NCI-H2196 (cell line): Measurements from ENCODE around the gene U2SURP.
"Not testable (repeated sequence)": the region's sequence is repeated elsewhere in the genome, so short reads cannot be mapped to it uniquely, and the experiment has no call there.

Experiments used
- DNase-seq: peaks from one replicate; lab custom pipeline; 2025; ENCODE audit not compliant: unreplicated experiment; lab: John Stamatoyannopoulos, UW

Gene U2SURP

GRCh38 chr3:143068059-143068458, 66.7 kb downstream of the U2SURP start:
- no peak for DNase-seq

DNA sequence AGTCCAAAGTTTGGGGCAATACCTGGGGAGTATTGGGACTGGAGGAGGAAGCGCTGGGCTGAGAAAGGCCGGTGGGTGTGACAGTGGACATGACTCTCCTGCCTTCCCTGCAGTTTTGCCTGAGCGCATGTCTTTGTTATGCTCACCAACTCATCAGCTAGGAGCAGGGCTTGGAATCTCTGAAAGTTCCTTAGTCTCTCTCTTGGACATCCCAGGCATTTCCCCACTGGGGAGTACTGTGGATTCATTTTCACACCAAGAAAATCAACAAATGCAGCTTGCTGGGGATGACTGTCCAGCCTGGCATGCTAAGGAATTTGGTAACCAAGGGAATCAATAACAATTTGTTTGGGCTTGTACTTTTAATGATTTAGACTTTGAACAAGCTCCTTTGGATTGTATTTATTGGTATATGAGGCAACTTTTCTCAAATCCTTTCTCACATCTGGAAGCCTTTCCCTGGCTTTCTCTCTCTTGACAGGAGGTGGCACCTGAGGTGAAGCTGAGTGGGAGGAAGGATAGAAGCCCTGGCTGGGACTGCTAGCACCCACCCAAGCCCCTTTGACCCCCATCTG, 69.7 kb downstream of the U2SURP start:
- DNase-seq: no peak

GRCh38 chr3:143071776-143072175, 70.4 kb downstream of the U2SURP start:
- no peak for DNase-seq

GRCh38 chr3:143072298-143073020, 71.1 kb downstream of the U2SURP start:
- DNase-seq: not testable (repeated sequence)

DNA sequence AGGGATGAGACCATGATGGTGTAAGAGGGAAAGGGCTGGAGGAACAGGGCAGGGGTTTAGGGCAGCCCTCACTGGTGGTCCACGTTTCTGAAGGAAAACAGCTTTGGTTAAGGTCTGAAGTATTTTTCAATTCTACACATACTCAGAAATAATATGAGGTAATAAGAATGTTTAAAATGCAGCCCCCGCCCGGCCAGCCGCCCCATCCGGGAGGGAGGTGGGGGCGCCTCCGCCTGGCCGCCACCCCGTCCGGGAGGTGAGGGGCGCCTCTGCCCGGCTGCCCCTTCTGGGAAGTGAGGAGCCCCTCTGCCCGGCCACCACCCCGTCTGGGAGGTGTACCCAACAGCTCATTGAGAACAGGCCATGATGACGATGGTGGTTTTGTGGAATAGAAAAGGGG, 72.2 kb downstream of the U2SURP start:
- not testable (repeated sequence) for DNase-seq

GRCh38 chr3:143073983-143074382, 72.6 kb downstream of the U2SURP start:
- DNase-seq: not testable (repeated sequence)

DNA sequence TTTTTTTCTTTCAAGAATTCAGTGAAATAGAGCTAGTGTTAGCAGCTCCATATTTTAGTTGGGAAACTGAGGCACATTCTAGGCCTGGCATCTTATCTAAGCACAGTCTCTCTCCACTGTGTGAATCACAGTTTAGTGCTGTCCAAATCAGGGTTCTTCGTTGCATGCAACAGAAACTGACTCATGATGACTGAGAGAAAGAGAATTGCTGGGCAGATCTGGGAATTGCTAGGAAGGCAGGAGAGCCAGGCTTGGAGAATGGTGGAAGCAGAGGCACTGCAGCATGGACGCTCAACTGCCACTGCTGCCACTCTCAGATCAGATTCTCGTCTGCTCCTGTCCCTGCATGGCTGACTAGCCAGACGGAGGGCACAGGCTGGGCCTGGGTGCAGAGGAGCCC, 77.5 kb downstream of the U2SURP start:
- no peak for DNase-seq

DNA sequence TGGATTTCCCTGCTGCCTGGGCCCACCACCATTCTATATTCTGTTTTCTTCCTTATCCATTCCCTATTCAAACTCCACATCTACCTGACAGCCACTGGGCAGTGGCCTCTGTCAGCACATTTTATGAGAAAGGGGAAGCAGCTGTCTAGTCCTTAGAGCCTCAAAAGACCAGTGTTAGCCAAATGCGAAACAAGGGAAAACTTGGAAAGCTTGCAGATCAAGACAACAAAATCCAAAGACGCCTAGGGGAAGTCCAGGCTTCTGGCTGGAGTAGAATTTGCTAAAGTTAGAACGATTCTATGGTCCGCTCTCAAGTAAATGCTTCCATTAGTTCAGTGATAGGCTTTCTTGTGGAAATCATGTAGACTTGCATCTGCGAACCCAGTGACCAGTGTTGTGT, 78.8 kb downstream of the U2SURP start:
- no peak for DNase-seq

- DNase-seq: no peak
Observed at GRCh38 chr3:143081365-143081764, 80.0 kb downstream of the U2SURP start.

DNA sequence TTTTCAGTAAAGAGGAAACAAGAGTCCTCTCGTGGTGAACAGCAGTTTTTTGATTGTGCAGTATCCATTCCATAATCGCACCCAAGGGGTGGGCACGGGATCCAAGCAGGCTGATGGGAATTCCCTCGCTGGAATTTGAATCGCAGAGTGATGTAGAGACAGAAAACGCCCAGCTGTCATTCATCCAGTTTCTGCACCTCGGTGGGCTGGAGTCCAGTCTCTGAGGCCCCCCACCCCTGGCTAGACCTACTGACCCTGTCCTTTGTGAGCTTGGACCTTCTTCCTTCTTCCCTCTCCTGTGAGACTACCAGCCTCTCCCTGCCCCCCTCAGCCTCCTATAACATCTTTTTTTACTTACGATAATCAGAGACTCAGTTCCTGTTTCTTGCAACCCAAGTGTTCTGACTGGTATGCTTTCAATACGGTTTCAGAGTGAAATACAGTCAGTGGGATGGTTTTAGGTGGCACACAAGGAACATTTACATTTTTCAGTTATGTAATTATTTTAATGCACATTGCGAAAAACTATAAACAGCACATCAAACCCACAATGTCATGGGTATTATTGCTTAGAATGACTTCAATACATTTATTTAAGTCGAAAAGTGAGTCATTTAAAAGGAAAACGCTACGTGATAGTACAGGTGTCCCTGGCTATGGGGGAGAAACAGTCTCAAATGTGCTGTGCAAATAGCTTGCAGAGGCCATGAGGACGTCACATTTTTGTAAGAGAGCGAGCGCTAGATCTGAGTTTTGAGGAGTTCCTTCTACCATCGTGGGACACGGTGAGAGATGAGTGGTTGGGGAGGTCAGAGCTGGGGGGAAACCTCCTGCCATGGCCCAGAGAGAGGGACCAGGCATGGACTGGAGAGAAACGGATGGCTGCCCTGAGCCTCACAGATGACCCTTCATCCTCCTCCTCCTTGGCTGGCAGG, 80.7 kb downstream of the U2SURP start:
- DNase-seq: no peak

DNA sequence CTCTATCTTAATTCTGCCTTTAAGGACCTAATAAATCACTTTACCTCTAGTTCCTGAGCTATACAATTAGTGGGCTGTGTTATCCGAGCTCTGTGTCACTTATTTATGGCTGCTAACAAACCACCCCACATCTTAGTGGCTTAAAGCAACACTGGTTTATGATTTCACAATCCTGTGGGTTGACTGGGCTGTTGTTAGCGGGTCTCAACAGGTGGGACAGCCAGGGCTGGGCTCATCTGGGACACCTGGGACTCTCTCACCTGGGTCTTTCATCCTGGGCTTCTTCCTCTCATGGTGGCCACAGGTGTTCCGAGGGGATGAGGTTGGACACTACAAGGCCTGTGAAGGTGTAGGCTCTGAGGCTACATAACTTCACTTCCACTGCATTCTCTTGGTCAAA, 82.4 kb downstream of the U2SURP start:
- no peak for DNase-seq

GRCh38 chr3:143084856-143085731, 83.7 kb downstream of the U2SURP start:
- DNase-seq: no peak

GRCh38 chr3:143088835-143089234, 87.5 kb downstream of the U2SURP start:
- no peak for DNase-seq

- no peak for DNase-seq
Observed at GRCh38 chr3:143089965-143090364, 88.6 kb downstream of the U2SURP start.

DNA sequence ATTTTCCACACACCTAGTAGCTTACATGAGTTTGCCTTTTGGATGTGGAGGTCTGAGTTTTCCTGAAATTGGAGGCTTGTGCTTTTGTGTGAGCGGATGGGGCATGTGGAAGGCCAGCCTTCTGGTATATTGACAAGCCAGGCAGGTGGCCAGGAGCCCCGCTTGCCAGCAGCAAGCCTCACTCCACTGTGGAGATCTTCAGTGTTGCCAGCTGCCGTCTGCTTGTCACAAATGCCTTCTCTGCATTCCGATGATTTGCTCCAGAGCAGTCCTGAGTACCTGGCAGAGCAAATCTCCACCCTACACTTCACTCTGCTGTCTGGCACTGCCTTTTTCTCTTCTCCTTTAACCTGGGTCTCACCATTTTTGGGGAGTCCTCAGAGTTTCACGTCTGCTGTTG, 89.1 kb downstream of the U2SURP start:
- DNase-seq: no peak

DNA sequence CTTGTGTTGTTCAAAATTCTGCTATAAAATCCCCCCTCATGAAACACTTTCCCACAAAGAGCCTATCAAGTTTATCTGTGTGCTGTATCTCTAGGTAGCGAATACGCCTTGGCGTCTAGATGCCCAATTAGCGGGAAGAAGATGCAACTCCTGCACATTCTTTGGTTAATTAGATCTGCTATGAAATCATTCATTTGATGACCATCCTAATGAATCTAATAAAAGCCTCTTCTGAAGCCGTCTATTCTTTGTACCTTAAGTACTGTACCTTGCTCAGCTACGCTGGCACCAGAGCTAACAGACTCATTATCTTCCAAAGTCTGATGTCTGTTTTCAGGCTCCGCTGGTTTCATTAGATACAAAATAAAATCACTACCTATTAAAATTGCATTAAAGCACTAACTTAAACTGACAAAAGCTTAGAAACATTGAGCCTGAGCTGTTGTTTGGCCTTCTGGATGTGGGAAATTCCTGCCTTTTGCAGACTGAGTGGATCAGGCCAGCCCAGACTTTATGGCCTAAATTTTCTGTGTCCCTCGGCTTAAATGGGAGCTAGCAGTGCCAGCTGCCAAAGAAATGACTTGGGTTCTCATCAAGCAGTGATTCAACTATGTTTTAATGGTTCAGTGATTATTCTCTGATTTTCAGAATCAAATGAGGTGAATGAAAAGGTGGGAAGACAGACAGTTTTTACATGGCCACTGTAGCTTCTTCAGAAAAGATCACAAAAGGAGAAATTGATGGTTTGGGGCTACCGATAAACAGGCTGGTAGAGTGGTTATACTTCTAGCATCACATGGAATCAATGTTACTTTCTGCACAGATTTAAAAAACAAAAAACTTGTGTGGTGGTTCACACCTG, 89.8 kb downstream of the U2SURP start:
- no peak for DNase-seq

GRCh38 chr3:143092191-143092590, 90.8 kb downstream of the U2SURP start:
- no peak for DNase-seq

- no peak for DNase-seq
Observed at GRCh38 chr3:143095813-143096212, 94.4 kb downstream of the U2SURP start.

GRCh38 chr3:143098032-143098764, 96.8 kb downstream of the U2SURP start:
- DNase-seq: no peak
